NCI-H1048 (cell line): Measurements from ENCODE around the gene NPR3.

Experiments
- DNase-seq: peaks from one replicate; lab custom pipeline; 2025; lab: John Stamatoyannopoulos, UW

NPR3 gene

GRCh38 chr5:32810804-32811203 lies 99.7 kb downstream of the NPR3 start:
- DNase-seq: no peak

- DNase-seq: no peak
Measured at GRCh38 chr5:32812399-32812798, 101.3 kb downstream of the NPR3 start.

GRCh38 chr5:32814141-32814540 lies 103.0 kb downstream of the NPR3 start:
- no peak for DNase-seq

GRCh38 chr5:32814620-32815019 lies 103.5 kb downstream of the NPR3 start:
- no peak for DNase-seq

DNA sequence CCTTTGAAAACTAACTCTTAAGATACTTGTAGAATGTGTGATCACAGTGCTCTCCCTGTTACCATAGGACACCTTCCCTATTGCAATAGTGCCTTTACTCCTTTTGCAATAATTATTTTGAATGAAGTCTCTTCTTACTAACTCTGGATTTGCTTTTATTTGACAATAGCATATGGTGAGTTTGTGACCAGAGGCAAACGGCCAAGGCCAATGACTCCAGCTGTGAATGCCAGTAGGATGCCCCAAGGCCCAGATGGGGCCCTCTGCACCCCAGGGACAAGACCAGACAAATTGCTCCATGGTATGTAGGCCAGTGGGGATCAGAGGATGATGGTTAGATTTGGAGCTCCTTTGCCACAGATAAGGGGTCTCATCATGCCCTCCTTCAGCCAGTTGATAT lies 116.9 kb downstream of the NPR3 start:
- DNase-seq: no peak

- no peak for DNase-seq
Measured at GRCh38 chr5:32828492-32828891, 117.4 kb downstream of the NPR3 start.

- no peak for DNase-seq
Measured at GRCh38 chr5:32831624-32832023, 120.5 kb downstream of the NPR3 start.

DNA sequence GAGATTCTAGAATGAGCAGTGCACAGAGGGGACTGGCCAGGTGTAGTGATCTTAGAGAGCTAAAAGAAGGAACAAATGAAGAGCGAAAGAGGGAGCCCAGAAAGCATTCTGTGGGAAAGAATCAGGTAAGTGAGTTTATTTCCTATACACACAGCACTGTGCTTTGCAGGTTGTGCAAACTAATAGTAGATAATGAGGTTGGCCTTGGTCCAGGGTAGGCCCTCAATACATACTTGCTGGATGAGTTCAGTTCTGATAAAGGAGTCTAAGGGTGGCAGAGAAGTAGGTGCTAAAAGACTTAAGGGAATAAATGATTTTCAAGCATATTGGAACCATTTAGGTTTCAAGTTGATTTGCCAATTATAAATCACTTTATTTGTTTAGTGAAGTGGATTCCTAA lies 122.0 kb downstream of the NPR3 start:
- DNase-seq: no peak

DNA sequence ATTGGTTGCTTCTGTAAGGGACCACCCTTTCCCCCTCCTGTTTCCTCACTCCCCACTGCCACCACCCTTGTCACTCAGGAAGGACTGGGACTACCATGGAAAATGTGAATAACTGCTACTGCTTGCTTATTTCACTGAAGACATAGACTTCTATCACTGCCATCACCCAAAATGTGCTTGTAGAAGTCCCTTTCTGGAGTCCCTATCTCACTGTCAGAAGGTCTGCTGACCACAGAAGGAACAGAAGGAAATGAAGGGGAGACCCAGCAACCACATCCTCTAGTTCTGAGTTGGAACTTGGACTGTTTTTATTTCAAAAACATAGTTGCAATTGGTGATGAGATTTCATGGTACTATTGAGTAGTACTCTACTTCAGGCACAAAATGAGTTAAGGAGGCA lies 122.5 kb downstream of the NPR3 start:
- DNase-seq: no peak

DNA sequence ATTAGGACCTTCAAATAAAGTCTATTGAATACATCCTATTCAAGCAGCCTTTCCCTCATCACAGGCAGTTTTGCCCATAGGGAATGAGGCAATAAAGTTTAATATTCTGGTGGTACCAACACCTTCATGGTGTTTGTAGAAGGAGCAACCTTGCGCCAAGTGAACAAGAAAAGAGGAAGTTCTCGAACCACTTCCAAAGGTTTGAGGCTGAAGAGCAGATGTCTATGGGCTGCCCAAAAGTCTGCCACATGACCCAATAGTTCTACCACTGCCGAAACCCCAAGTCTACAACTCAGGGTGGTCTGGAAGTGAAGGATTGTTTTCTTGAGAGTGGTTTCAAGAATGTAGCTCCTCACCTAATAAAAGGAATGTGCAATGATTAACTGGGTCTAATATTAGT lies 123.1 kb downstream of the NPR3 start:
- no peak for DNase-seq

DNA sequence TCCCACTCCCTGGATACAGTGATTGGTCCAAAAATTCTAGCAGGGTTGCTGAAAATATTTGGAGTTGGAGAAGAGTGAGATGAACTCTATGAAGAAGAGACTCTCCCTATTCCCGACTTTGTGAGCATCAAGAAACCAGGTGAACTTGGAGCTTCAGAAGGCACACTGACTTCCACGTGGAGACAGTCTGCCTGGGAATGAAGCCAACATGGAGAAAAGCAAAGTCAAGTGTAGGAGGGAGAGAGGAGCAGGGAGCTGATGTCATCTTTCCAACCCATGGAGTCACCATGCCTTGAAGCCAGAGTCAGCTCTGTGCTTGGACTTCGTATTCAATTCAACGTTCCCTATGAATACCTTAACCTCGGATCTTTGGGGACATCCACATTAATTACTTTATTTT lies 125.1 kb downstream of the NPR3 start:
- no peak for DNase-seq

- DNase-seq: no peak
Measured at GRCh38 chr5:32837211-32837610, 126.1 kb downstream of the NPR3 start.

- DNase-seq: no peak
Measured at GRCh38 chr5:32839106-32839505, 128.0 kb downstream of the NPR3 start.

GRCh38 chr5:32840606-32841005 lies 129.5 kb downstream of the NPR3 start:
- DNase-seq: no peak
